HCT116 (cell line): ENCODE results near the gene IDH3G.

Experiments used
- CEBPB ChIP-seq: IDR thresholded peaks from 2 replicates; pipeline ENCODE4 v1.6.1; 2012; ENCODE audit warnings: low read depth
- EZH2phosphoT487 ChIP-seq: fragments of 200-600 bp; IDR thresholded peaks from 2 replicates; pipeline ENCODE4 v1.6.1; 2018; ENCODE audit warnings: antibody characterized with exemption, borderline replicate concordance
- POLR2A ChIP-seq: IDR thresholded peaks from 2 replicates; pipeline ENCODE4 v1.7.0; 2011; ENCODE audit warnings: borderline replicate concordance; ENCODE audit not compliant: insufficient read depth, insufficient read length; ENCODE audit errors: extremely low read depth
- POLR2AphosphoS5 ChIP-seq: IDR thresholded peaks from 2 replicates; pipeline ENCODE4 v1.6.1; 2011; ENCODE audit warnings: mild to moderate bottlenecking, low read depth, low read length, moderate library complexity
- SIN3A ChIP-seq: IDR thresholded peaks from 2 replicates; pipeline ENCODE4 v1.6.1; 2012; ENCODE audit warnings: low read depth
- ZNF274 ChIP-seq: fragments of 200-500 bp; sonication (Bioruptor generic); IDR thresholded peaks from 2 replicates; pipeline ENCODE4 v1.6.1; 2014; ENCODE audit warnings: mild to moderate bottlenecking, low read depth, low read length, inconsistent platforms
- TF ChIP-seq, protein P1 (sequence below), 3 experiments: fragments of 200-600 bp in 1 of 3; sonication (generic) in 1 of 3; IDR thresholded peaks in 2 of 3; conservative IDR thresholded peaks in 1 of 3; 2 replicates each; pipeline ENCODE4 v1.5.1; 2012 to 2017; ENCODE audit warnings: low read depth in 2 of 3, low read length in 2 of 3, antibody characterized with exemption in 1 of 3, borderline replicate concordance in 1 of 3, control low read depth in 1 of 3, mild to moderate bottlenecking in 1 of 3, mixed read lengths in 1 of 3, mixed run types in 1 of 3, moderate library complexity in 1 of 3; ENCODE audit not compliant: insufficient read depth in 1 of 3
- TF ChIP-seq, protein P2 (sequence below): IDR thresholded peaks from 2 replicates; pipeline ENCODE4 v1.6.1; 2012
- TF ChIP-seq, protein P3 (sequence below): IDR thresholded peaks from 2 replicates; pipeline ENCODE4 v1.6.1; 2012

DNA sequence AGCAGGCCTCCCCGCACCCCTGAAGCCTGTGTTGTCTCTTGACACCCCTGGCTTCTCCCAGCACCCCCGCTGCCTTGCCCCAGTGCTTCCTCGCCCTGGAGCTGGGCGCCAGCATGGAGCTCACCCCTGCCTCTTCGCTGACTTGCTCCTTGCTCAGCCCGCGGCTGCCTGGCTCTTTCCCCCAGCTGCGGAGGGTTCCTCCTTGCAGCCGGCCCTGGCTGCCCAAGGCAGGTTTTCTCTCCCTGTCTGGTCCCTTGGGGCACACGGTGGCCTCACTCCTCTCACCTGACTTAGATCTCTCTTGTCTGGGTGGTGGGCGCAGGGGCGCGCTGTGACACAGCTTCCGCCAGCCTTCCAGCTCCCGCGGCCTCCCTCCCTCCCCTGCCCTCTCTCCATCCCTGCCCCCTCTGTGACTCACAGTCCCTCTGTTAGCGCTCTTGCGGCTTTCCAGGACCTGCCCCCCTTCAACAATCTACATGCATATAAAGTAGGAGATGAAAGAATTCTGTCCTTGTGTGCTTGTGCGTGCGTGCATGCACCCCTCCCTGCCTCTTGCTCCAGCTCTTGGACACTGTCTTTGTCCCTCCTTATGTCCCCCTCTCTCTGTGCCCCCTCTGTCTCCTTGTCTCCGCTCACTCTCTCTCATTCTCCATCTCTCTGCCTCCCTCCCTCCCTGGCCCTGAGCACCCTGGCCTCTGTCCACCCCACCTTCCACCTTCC lies 27.9 kb downstream of the IDH3G start:
- TF ChIP-seq, protein P1, sequence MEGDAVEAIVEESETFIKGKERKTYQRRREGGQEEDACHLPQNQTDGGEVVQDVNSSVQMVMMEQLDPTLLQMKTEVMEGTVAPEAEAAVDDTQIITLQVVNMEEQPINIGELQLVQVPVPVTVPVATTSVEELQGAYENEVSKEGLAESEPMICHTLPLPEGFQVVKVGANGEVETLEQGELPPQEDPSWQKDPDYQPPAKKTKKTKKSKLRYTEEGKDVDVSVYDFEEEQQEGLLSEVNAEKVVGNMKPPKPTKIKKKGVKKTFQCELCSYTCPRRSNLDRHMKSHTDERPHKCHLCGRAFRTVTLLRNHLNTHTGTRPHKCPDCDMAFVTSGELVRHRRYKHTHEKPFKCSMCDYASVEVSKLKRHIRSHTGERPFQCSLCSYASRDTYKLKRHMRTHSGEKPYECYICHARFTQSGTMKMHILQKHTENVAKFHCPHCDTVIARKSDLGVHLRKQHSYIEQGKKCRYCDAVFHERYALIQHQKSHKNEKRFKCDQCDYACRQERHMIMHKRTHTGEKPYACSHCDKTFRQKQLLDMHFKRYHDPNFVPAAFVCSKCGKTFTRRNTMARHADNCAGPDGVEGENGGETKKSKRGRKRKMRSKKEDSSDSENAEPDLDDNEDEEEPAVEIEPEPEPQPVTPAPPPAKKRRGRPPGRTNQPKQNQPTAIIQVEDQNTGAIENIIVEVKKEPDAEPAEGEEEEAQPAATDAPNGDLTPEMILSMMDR (IDR thresholded peaks at IDR 0.05 in 2 of 3, conservative IDR thresholded peaks at IDR 0.05 in 1 of 3; ENCODE audit: borderline replicate concordance in 1 of 3, insufficient read depth in 1 of 3, low read depth in 2 of 3, low read length in 2 of 3): no peak
- TF ChIP-seq POLR2AphosphoS5 (no peak), CEBPB (no peak), EZH2phosphoT487 (no peak), ZNF274 (no peak), POLR2A (no peak), SIN3A (no peak)
- TF ChIP-seq, protein P2, sequence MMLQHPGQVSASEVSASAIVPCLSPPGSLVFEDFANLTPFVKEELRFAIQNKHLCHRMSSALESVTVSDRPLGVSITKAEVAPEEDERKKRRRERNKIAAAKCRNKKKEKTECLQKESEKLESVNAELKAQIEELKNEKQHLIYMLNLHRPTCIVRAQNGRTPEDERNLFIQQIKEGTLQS: no peak
- TF ChIP-seq, protein P3, sequence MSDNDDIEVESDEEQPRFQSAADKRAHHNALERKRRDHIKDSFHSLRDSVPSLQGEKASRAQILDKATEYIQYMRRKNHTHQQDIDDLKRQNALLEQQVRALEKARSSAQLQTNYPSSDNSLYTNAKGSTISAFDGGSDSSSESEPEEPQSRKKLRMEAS: no peak
